Endometrium (tissue), 2 donors: ENCODE results near the gene PTGES.
"Not testable (repeated sequence)": the region's sequence is repeated elsewhere in the genome, so short reads cannot be mapped to it uniquely, and the experiment has no call there.

Experiments used
- FAIRE-seq: peaks from 2 replicates; lab custom pipeline; 2012; peaks lifted over from hg19 to GRCh38; lab: Jason Lieb, UNC
- donor health status: control.
- donor health status: control.

PTGES gene

GRCh38 chr9:129769669-129770068 is 16.8 kb upstream of the PTGES start:
- FAIRE-seq = no peak

GRCh38 chr9:129768486-129768885 is 15.6 kb upstream of the PTGES start:
- no peak for FAIRE-seq

- FAIRE-seq = no peak
These were observed 13.0 kb upstream of the PTGES start for GRCh38 chr9:129765764-129766317.

- no peak for FAIRE-seq
These were observed 10.4 kb upstream of the PTGES start for GRCh38 chr9:129762985-129763926.

- not testable (repeated sequence) for FAIRE-seq
These were observed 9.6 kb upstream of the PTGES start for GRCh38 chr9:129762370-129762984.

GRCh38 chr9:129761901-129762369 is 9.1 kb upstream of the PTGES start:
- no peak for FAIRE-seq

GRCh38 chr9:129761293-129761900 is 8.6 kb upstream of the PTGES start:
- FAIRE-seq = no peak

- FAIRE-seq = not testable (repeated sequence)
These were observed 7.9 kb upstream of the PTGES start for GRCh38 chr9:129760784-129761183.

- no peak for FAIRE-seq
These were observed 7.1 kb upstream of the PTGES start for GRCh38 chr9:129759804-129760502.

- FAIRE-seq = no peak
These were observed 6.5 kb upstream of the PTGES start for GRCh38 chr9:129759319-129759718.

GRCh38 chr9:129757045-129757444 is 4.2 kb upstream of the PTGES start:
- no peak for FAIRE-seq

- FAIRE-seq = no peak
These were observed 3.3 kb upstream of the PTGES start for GRCh38 chr9:129756191-129756590.

- no peak for FAIRE-seq
These were observed 2.3 kb upstream of the PTGES start for GRCh38 chr9:129755151-129755550.

- no peak for FAIRE-seq
These were observed 721 bp downstream of the PTGES start for GRCh38 chr9:129751841-129752801.

- FAIRE-seq = no peak
These were observed 2.7 kb downstream of the PTGES start for GRCh38 chr9:129750013-129750638.

GRCh38 chr9:129749575-129749974 is 3.3 kb downstream of the PTGES start:
- FAIRE-seq = no peak

- not testable (repeated sequence) for FAIRE-seq
These were observed 3.8 kb downstream of the PTGES start for GRCh38 chr9:129749052-129749451.

GRCh38 chr9:129748249-129748648 is 4.6 kb downstream of the PTGES start:
- no peak for FAIRE-seq

- no peak for FAIRE-seq
These were observed 6.6 kb downstream of the PTGES start for GRCh38 chr9:129746092-129746777.

- FAIRE-seq = no peak
These were observed 7.6 kb downstream of the PTGES start for GRCh38 chr9:129745200-129745599.
